WERI-Rb-1 (cell line): ENCODE results near the gene RBM43.

Experiments
- DNase-seq: peaks from one replicate; pipeline ENCODE4 v3.0.0-alpha.2; 2020
- H3K27ac ChIP-seq: fragments of 250-450 bp; sonication (Bioruptor Pico); 2 replicates; pipeline ENCODE4 v1.5.1; 2020; ENCODE audit warnings: mild to moderate bottlenecking, moderate library complexity
- H3K27me3 ChIP-seq: fragments of 250-450 bp; sonication (Bioruptor Pico); 2 replicates; pipeline ENCODE4 v1.5.1; 2021; ENCODE audit warnings: mild to moderate bottlenecking, low read depth, moderate library complexity; ENCODE audit not compliant: insufficient read depth, severe bottlenecking
- H3K36me3 ChIP-seq: fragments of 250-450 bp; sonication (Bioruptor Pico); 2 replicates; pipeline ENCODE4 v1.5.1; 2020; ENCODE audit warnings: mild to moderate bottlenecking, moderate library complexity
- H3K4me3 ChIP-seq: 2 replicates; pipeline ENCODE4 v1.5.1; 2011; ENCODE audit warnings: low read depth, mild to moderate bottlenecking, control low read depth, low read length
- H3K9me3 ChIP-seq: fragments of 250-450 bp; sonication (Bioruptor Pico); 2 replicates; pipeline ENCODE4 v1.5.1; 2021; ENCODE audit warnings: mild to moderate bottlenecking, moderate library complexity; ENCODE audit not compliant: severe bottlenecking
- TF ChIP-seq, protein P1 (sequence below): IDR thresholded peaks from 2 replicates; pipeline ENCODE4 v1.5.1; 2011; ENCODE audit warnings: low read depth, mild to moderate bottlenecking, control low read depth, inconsistent platforms, low read length

The RBM43 gene

DNA sequence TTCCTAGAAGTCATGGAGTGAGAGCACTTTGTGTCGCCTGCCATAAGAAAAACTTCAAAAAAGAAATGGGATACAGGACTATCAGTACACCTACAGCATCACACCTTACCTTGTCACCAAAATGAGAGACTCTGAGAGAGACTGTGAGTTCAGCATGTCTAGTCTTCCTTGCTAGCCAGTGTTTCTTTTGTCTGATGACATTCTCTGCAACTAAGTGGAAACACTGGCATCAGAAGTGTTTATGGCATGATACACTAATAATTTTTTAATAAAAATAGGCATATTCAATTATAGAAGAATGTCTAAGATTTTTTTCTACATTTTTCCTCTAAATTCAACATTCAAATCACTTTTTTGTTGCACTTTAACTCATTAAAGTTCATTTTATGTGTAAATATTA is 9.0 kb downstream of the RBM43 start:
- Histone ChIP-seq H3K9me3 (peaks cover 2% of the 10 kb centered on the region), H3K36me3 (no peaks in the 10 kb centered on the region), H3K27me3 (no peaks in the 10 kb centered on the region), H3K4me3 (no peak overlapping the region), H3K27ac (no peak overlapping the region)
- TF ChIP-seq, protein P1, sequence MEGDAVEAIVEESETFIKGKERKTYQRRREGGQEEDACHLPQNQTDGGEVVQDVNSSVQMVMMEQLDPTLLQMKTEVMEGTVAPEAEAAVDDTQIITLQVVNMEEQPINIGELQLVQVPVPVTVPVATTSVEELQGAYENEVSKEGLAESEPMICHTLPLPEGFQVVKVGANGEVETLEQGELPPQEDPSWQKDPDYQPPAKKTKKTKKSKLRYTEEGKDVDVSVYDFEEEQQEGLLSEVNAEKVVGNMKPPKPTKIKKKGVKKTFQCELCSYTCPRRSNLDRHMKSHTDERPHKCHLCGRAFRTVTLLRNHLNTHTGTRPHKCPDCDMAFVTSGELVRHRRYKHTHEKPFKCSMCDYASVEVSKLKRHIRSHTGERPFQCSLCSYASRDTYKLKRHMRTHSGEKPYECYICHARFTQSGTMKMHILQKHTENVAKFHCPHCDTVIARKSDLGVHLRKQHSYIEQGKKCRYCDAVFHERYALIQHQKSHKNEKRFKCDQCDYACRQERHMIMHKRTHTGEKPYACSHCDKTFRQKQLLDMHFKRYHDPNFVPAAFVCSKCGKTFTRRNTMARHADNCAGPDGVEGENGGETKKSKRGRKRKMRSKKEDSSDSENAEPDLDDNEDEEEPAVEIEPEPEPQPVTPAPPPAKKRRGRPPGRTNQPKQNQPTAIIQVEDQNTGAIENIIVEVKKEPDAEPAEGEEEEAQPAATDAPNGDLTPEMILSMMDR: no peak
- no peak for DNase-seq

DNA sequence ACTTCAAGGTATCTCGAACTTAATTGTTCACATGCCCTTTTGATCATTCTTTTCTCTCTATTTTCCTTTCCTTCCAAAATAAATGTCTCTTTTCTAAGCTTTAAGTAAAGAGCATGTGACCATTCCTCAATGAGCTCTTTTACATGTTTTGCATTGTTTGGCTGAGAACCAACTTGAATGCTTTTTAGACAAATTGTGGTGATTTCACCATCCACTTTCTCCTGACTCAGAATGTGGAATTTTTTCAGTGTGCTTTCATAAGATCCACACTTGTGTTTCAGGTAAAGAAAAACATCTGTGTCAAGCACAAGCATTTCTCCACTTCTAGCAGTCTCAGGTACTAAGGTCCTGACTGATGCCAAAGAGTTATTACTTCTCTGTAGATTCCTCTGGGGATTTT is 10.7 kb downstream of the RBM43 start:
- Histone ChIP-seq H3K27me3 (no peaks in the 10 kb centered on the region), H3K27ac (no peak overlapping the region), H3K36me3 (no peaks in the 10 kb centered on the region), H3K9me3 (peaks cover 2% of the 10 kb centered on the region), H3K4me3 (no peak overlapping the region)
- TF ChIP-seq, protein P1: no peak
- DNase-seq: no peak

DNA sequence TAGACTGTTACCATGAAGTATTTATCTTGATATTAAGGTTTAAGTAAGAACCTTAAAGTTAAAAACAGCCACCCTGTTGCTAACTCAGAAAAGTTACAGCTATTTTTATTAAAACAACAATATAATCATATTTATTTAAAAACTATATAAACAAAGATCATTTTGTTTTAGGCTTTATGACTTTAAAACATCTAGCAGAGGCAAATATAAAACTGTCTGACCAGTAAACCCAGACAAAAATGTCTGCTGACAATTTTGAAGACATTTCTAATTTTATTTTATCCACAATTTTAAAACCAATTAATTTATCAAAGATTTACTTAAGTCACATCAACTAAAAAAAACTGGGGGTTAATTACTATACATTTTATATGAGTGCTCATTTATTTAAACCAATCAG is 14.2 kb downstream of the RBM43 start:
- TF ChIP-seq, protein P1: no peak
- Histone ChIP-seq H3K4me3 (no peak overlapping the region), H3K36me3 (no peaks in the 10 kb centered on the region), H3K27me3 (no peaks in the 10 kb centered on the region), H3K27ac (no peak overlapping the region), H3K9me3 (no peaks in the 10 kb centered on the region)
- DNase-seq: no peak

DNA sequence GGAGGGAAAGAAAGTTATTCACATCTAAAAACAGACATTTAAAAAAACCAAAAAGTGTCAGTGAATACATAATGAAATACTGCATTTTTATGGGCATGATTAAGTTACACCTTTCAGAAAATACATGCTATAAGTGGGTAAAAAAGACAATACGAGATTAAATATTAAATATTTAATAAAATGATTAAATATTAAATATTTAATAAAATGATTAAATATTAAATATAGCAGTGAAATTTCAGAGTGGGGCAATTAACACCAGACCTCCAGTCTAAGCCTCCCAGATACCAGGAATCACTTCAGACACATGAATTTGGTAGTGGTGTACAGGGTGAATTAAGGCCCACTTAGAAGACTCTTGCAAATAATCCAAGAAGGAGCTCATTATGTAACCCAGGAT is 15.5 kb downstream of the RBM43 start:
- no peaks in the 10 kb centered on the region for H3K27me3 ChIP-seq
- no peak overlapping the region for H3K4me3 ChIP-seq
- no peak for DNase-seq
- no peaks in the 10 kb centered on the region for H3K9me3 ChIP-seq
- H3K27ac ChIP-seq: no peak overlapping the region
- H3K36me3 ChIP-seq: no peaks in the 10 kb centered on the region
- TF ChIP-seq, protein P1: no peak

DNA sequence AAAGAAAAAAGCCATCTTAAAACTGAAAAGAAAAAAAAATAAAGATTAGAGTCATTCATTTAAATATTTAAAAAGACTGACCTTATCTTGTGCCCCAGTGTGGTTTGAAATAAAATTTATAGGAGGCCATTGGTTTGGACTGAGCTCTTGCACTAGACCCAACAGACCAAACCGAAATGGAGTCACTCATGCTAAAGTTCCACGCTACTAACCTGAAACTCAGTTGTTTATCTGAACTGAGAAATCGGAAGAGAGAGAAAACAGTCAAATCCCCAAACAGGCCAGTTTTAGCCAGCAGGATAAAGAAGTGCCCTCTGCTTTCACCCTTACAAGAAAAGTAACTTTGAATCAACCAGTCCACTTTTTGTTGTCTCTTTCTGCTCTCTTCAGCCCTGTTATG is 18.2 kb downstream of the RBM43 start:
- TF ChIP-seq, protein P1: no peak
- Histone ChIP-seq H3K36me3 (no peaks in the 10 kb centered on the region), H3K4me3 (no peak overlapping the region), H3K9me3 (no peaks in the 10 kb centered on the region), H3K27me3 (no peaks in the 10 kb centered on the region), H3K27ac (no peak overlapping the region)
- no peak for DNase-seq

DNA sequence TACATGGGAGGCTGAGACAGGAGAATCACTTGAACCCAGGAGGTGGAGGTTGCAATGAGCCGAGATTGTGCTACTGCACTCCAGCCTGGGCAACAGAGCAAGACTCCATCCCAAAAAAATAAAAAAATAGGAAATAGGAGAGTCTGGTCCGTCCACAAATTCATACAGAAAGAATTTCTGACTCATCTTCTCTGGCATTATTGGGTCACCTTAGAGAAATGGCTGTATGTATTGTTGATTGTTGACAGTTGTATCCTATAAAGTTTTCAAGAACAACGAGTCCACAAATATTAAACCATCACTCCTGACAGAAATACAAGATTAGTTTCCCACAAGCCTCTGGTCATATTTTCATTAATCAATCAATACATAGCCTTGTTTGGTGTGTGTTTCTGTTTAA is 20.4 kb downstream of the RBM43 start:
- H3K4me3 ChIP-seq: no peak overlapping the region
- H3K27ac ChIP-seq: no peak overlapping the region

More for the DNA sequence above, 20.4 kb downstream of the RBM43 start:
- Histone ChIP-seq H3K9me3 (no peaks in the 10 kb centered on the region), H3K27me3 (no peaks in the 10 kb centered on the region), H3K36me3 (no peaks in the 10 kb centered on the region)
- DNase-seq: no peak
- TF ChIP-seq, protein P1: no peak
